Neutrophil (primary cell): Measurements from ENCODE around the gene PLEKHO2.

Experiments used
- H3K27ac ChIP-seq: fragments of 200-600 bp; sonication (generic); 2 replicates; pipeline ENCODE4 v1.5.1; 2016; ENCODE audit warnings: mild to moderate bottlenecking, moderate library complexity
- H3K27me3 ChIP-seq: fragments of 200-600 bp; sonication (generic); 2 replicates; pipeline ENCODE4 v1.6.0; 2016; ENCODE audit warnings: mild to moderate bottlenecking
- H3K36me3 ChIP-seq: fragments of 200-600 bp; sonication (generic); 2 replicates; pipeline ENCODE4 v1.5.1; 2017
- H3K4me1 ChIP-seq, 2 experiments: fragments of 200-600 bp in 1 of 2; sonication (generic) in 1 of 2; 1 replicate in 1 of 2; 2 replicates in 1 of 2; pipeline versions ENCODE4 v1.5.1 to v1.6.1; 2013 to 2016; ENCODE audit warnings: low read depth in 1 of 2, low read length in 1 of 2, mild to moderate bottlenecking in 1 of 2, moderate library complexity in 1 of 2; ENCODE audit not compliant: control insufficient read depth in 1 of 2, insufficient read depth in 1 of 2
- H3K4me3 ChIP-seq, 2 experiments: fragments of 200-600 bp in 1 of 2; sonication (generic) in 1 of 2; 1 replicate in 1 of 2; 2 replicates in 1 of 2; pipeline ENCODE4 v1.5.1; 2013 to 2016; ENCODE audit warnings: low read depth in 1 of 2, low read length in 1 of 2, mild to moderate bottlenecking in 1 of 2, moderate library complexity in 1 of 2
- H3K9me3 ChIP-seq: fragments of 200-600 bp; sonication (generic); 2 replicates; pipeline ENCODE4 v1.5.1; 2016
- TF ChIP-seq, protein P1 (sequence below): fragments of 200-600 bp; sonication (generic); IDR thresholded peaks from 2 replicates; pipeline ENCODE4 v1.5.1; 2016; ENCODE audit warnings: antibody characterized with exemption

The PLEKHO2 gene

DNA sequence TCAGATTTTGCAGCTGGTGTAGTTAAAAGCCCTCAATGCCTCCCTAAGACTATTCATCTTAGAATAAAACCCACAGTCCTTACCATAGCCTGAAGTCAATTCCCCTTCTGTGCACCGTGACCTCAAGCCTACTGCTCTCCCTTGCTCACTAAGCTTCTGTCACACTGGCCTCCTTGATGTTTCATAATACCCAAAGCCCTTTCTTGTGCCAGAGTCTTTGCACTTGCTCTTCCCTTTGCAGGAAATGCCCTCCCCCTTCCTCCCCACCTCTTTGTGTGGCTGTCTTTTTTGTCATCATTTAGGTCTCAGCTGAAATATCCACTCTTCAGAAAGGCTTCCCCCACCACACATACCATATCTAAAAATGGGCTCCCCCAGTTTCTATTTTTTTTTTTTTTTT lies 4.2 kb upstream of the PLEKHO2 start:
- TF ChIP-seq, protein P1, sequence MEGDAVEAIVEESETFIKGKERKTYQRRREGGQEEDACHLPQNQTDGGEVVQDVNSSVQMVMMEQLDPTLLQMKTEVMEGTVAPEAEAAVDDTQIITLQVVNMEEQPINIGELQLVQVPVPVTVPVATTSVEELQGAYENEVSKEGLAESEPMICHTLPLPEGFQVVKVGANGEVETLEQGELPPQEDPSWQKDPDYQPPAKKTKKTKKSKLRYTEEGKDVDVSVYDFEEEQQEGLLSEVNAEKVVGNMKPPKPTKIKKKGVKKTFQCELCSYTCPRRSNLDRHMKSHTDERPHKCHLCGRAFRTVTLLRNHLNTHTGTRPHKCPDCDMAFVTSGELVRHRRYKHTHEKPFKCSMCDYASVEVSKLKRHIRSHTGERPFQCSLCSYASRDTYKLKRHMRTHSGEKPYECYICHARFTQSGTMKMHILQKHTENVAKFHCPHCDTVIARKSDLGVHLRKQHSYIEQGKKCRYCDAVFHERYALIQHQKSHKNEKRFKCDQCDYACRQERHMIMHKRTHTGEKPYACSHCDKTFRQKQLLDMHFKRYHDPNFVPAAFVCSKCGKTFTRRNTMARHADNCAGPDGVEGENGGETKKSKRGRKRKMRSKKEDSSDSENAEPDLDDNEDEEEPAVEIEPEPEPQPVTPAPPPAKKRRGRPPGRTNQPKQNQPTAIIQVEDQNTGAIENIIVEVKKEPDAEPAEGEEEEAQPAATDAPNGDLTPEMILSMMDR: no peak
- Histone ChIP-seq H3K4me3 (peak overlapping the region; percentile 28 to 29), H3K36me3 (peaks cover 3% of the 10 kb centered on the region), H3K27ac (peak overlapping the region; percentile 74), H3K27me3 (no peaks in the 10 kb centered on the region), H3K4me1 (peaks cover 56 to 57% of the 10 kb centered on the region in 2 experiments), H3K9me3 (no peaks in the 10 kb centered on the region)

GRCh38 chr15:64841060-64841343 lies 713 bp upstream of the PLEKHO2 start:
- H3K27me3 ChIP-seq: no peaks in the 10 kb centered on the region
- H3K27ac ChIP-seq: peak overlapping the region; percentile 98
- TF ChIP-seq, protein P1: no peak
- H3K9me3 ChIP-seq: no peaks in the 10 kb centered on the region
- peaks cover 3% of the 10 kb centered on the region for H3K36me3 ChIP-seq
- peaks cover 68 to 77% of the 10 kb centered on the region in 2 experiments for H3K4me1 ChIP-seq
- H3K4me3 ChIP-seq: peak overlapping the region; percentile 93 to 95

DNA sequence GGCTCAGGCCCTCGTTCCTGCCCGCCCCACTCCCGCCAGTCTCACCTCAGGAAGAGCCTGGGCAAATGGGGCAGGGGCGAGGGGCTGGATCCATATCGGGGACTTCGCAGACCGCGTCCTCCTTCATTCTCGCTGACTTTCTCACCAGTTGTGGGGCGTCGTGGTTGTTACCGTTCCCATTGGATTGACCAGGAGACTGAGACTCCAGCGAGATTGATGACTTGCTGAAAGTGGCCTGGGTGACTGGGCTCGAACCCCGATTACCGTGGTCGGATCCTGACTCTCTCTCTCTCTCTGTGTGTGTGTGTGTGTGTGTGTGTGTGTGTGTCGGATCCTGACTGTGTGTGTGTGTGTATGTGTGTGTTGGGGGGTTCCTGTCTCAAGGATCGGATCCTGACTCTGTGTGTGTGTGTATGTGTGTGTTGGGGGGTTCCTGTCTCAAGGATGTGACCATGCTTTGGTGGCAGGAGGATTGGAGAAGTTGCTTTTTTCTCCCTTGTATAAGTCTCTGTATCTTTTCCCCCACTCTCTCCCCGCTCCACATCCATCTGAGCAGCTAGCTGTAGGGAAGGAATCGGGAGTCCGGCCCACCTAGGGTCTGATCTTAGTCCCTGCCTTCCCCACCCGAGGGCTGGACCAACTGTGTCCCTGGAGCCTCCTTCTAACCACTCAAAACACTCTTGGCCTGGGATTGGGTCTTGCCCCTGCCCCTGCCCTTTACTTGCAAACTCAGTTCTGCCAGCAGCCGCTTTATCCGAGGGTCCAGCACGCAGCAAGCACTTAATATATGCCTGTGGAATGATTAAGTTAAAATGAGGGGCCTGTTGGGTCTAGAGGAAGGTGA lies 603 bp downstream of the PLEKHO2 start:
- TF ChIP-seq, protein P1: no peak
- H3K27ac ChIP-seq: peak overlapping the region; percentile 98
- peaks cover 14% of the 10 kb centered on the region for H3K36me3 ChIP-seq
- peak overlapping the region; percentile 93 to 100 for H3K4me3 ChIP-seq
- no peaks in the 10 kb centered on the region for H3K27me3 ChIP-seq
- peaks cover 68 to 77% of the 10 kb centered on the region in 2 experiments for H3K4me1 ChIP-seq
- no peaks in the 10 kb centered on the region for H3K9me3 ChIP-seq

DNA sequence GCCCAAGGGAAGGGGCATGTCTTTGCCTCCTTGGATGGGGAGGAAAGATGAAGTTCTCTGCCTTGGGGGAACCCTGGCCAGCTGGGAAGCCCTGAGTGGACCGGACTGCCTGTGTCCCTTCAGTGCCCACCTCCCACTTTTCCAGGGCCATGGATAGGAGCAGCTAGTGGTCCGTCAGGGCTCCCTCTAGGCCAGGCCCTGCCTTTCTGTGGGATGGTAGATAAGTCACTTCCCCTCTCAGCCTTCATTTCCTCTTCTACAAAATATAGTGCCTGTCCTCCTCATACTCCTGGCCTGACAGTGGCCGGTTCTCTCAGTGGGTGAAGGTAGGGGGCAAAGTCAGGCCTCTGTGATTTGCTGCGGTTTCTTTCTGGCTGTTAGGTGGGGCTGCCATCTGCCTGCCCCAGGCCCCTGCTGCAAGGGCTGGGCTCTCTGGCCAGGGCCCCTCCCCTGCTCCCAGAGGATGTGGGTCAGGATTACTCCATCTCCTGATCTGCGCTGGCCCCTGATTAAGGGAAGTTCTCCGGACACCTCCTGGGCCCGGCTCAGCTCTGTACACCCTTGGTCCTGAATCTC lies 1.4 kb downstream of the PLEKHO2 start:
- no peaks in the 10 kb centered on the region for H3K9me3 ChIP-seq
- H3K4me1 ChIP-seq: peaks cover 68 to 77% of the 10 kb centered on the region in 2 experiments
- peak overlapping the region; percentile 93 to 100 for H3K4me3 ChIP-seq
- TF ChIP-seq, protein P1: no peak
- peak overlapping the region; percentile 98 for H3K27ac ChIP-seq
- no peaks in the 10 kb centered on the region for H3K27me3 ChIP-seq
- peaks cover 21% of the 10 kb centered on the region for H3K36me3 ChIP-seq

GRCh38 chr15:64843991-64844390 lies 2.3 kb downstream of the PLEKHO2 start:
- Histone ChIP-seq H3K27ac (peak overlapping the region; percentile 98), H3K4me3 (peak overlapping the region; percentile 93 to 100), H3K36me3 (peaks cover 31% of the 10 kb centered on the region), H3K4me1 (peaks cover 65 to 77% of the 10 kb centered on the region in 2 experiments), H3K27me3 (no peaks in the 10 kb centered on the region), H3K9me3 (no peaks in the 10 kb centered on the region)
- TF ChIP-seq, protein P1: no peak
